Testis (tissue), 2 donors: ENCODE results near the gene BNC2.

Experiments
- CTCF ChIP-seq, 3 experiments: fragments of 450-650 bp in 2 of 3; fragments of 200-600 bp in 1 of 3; sonication (generic) in 1 of 3; IDR thresholded peaks; one replicate each; pipeline ENCODE4 v1.5.1; 2016 to 2019; ENCODE audit warnings: antibody characterized with exemption in 3 of 3, mild to moderate bottlenecking in 2 of 3, moderate library complexity in 1 of 3
- POLR2A ChIP-seq: fragments of 450-650 bp; IDR thresholded peaks from one replicate; pipeline ENCODE4 v1.6.1; 2017; ENCODE audit warnings: antibody characterized with exemption, mild to moderate bottlenecking, moderate library complexity

- TF ChIP-seq POLR2A (no peak), CTCF (IDR thresholded peaks at IDR 0.05) (no peak)
Observed at GRCh38 chr9:16515207-16515606, 355.3 kb downstream of the BNC2 start.
